GM12873 (cell line): ENCODE measurements around the gene DPP6.

Source experiments
- CTCF ChIP-seq: IDR thresholded peaks from 2 replicates; pipeline ENCODE4 v1.5.1; 2012; ENCODE audit warnings: low read depth, mild to moderate bottlenecking, moderate library complexity, low read length, control low read depth; ENCODE audit not compliant: insufficient read depth; ENCODE audit errors: missing control alignments

DPP6 gene

GRCh38 chr7:154785898-154786297, 733.7 kb downstream of the DPP6 start:
- TF ChIP-seq CTCF: no peak

- peak; percentile 33 for TF ChIP-seq CTCF
Observed at GRCh38 chr7:154789404-154789803, 737.2 kb downstream of the DPP6 start.

GRCh38 chr7:154791611-154792010, 739.4 kb downstream of the DPP6 start:
- TF ChIP-seq CTCF: no peak

GRCh38 chr7:154792436-154793055, 740.3 kb downstream of the DPP6 start:
- TF ChIP-seq CTCF: no peak

GRCh38 chr7:154794147-154794780, 742.1 kb downstream of the DPP6 start:
- peak; percentile 64 for TF ChIP-seq CTCF

- TF ChIP-seq CTCF: peak; percentile 18
Observed at GRCh38 chr7:154795014-154795413, 742.8 kb downstream of the DPP6 start.

GRCh38 chr7:154795437-154795836, 743.2 kb downstream of the DPP6 start:
- TF ChIP-seq CTCF: no peak
